Kidney epithelial cell (primary cell): Measurements from ENCODE around the gene POLD4. TPM values are rescaled to one million over a fixed set of nuclear protein-coding genes. Genes with fewer than 3 reads are reported as not detected.

Source experiments
- DNase-seq: peaks from one replicate; pipeline ENCODE4 v3.0.0-alpha.2; 2010; ENCODE audit warnings: low read depth
- H3K27me3 ChIP-seq: 2 replicates; pipeline ENCODE4 v1.6.0; 2011; ENCODE audit warnings: low read length; ENCODE audit not compliant: control insufficient read depth, insufficient read depth
- H3K36me3 ChIP-seq: 2 replicates; pipeline ENCODE4 v1.5.1; 2011; ENCODE audit warnings: low read length; ENCODE audit not compliant: control insufficient read depth, insufficient read depth
- H3K4me3 ChIP-seq: 2 replicates; pipeline ENCODE4 v1.5.1; 2011; ENCODE audit warnings: low read depth, mild to moderate bottlenecking, control low read depth, low read length
- CTCF ChIP-seq: IDR thresholded peaks from 2 replicates; pipeline ENCODE4 v1.5.1; 2011; ENCODE audit warnings: mild to moderate bottlenecking, moderate library complexity, low read length, control low read depth, inconsistent platforms; ENCODE audit not compliant: insufficient read depth, poor library complexity, severe bottlenecking
- total RNA-seq: library from RNA; depleted of rRNA; stranded (reverse); fragments of >200 nt; gene quantifications from 2 replicates; pipeline ENCODE4 v1.2.3, GENCODE V29; 2015

POLD4 gene
- total RNA-seq, 1 donor from 2014 or later, result 70.7 TPM

GRCh38 chr11:67317888-67318555, 35.3 kb downstream of the POLD4 start:
- no peak for DNase-seq
- Histone ChIP-seq H3K36me3 (no peaks in the 10 kb centered on the region), H3K27me3 (no peaks in the 10 kb centered on the region), H3K4me3 (peak overlapping the region; percentile 84)
- no peak for TF ChIP-seq CTCF

GRCh38 chr11:67317205-67317887, 36.0 kb downstream of the POLD4 start:
- DNase-seq, result peak; percentile 72
- peak overlapping the region; percentile 84 for H3K4me3 ChIP-seq
- peak; percentile 88 for TF ChIP-seq CTCF
- no peaks in the 10 kb centered on the region for H3K36me3 ChIP-seq
- H3K27me3 ChIP-seq, result no peaks in the 10 kb centered on the region

- no peak for DNase-seq
- TF ChIP-seq CTCF, result no peak
- H3K27me3 ChIP-seq, result no peaks in the 10 kb centered on the region
- H3K36me3 ChIP-seq, result no peaks in the 10 kb centered on the region
- peak overlapping the region; percentile 84 for H3K4me3 ChIP-seq
Measured at GRCh38 chr11:67316882-67317204, 36.5 kb downstream of the POLD4 start.

GRCh38 chr11:67315325-67315909, 37.9 kb downstream of the POLD4 start:
- Histone ChIP-seq H3K27me3 (no peaks in the 10 kb centered on the region), H3K4me3 (no peak overlapping the region), H3K36me3 (no peaks in the 10 kb centered on the region)
- TF ChIP-seq CTCF, result no peak
- no peak for DNase-seq

- H3K36me3 ChIP-seq, result no peaks in the 10 kb centered on the region
- no peak for DNase-seq
- no peaks in the 10 kb centered on the region for H3K27me3 ChIP-seq
- no peak overlapping the region for H3K4me3 ChIP-seq
- no peak for TF ChIP-seq CTCF
Measured at GRCh38 chr11:67314218-67314617, 39.1 kb downstream of the POLD4 start.
